H1 (cell line): Measurements from ENCODE around the gene SLC25A39. TPM values are rescaled to one million over a fixed set of nuclear protein-coding genes. Genes with fewer than 3 reads are reported as not detected.
A peak's percentile ranks its signal among the peaks of the same experiment; 100 is the strongest.

ENCODE experiments used
- CTCF ChIA-PET: fragments of 300-600 bp; sonication (Branson Sonifier 250); formaldehyde crosslinking; loops from one replicate; lab custom pipeline; 2021; ENCODE audit not compliant: partially characterized antibody; lab: Charles Lee
- POLR2A ChIA-PET: fragments of 300-600 bp; sonication (Branson Sonifier 250); formaldehyde crosslinking; loops from one replicate; lab custom pipeline; 2021; ENCODE audit warnings: inconsistent platforms; ENCODE audit not compliant: partially characterized antibody; lab: Charles Lee
- DNase-seq, 2 experiments: peaks; one replicate each; pipeline versions ENCODE4 v3.0.0 to v3.0.0-alpha.2; 2010 to 2022; ENCODE audit warnings: low spot score in 2 of 2, low read depth in 1 of 2, mixed read lengths in 1 of 2
- FAIRE-seq: peaks from 2 replicates; lab custom pipeline; 2011; peaks lifted over from hg19 to GRCh38; lab: Jason Lieb, UNC
- H2AFZ ChIP-seq: 2 replicates; pipeline ENCODE4 v1.8.1; 2012; ENCODE audit warnings: low read length, inconsistent platforms
- H2AK5ac ChIP-seq: 2 replicates; pipeline ENCODE4 v1.6.1; 2013; ENCODE audit warnings: low read depth, low read length
- H2BK120ac ChIP-seq: replicated peaks from 2 replicates; pipeline ENCODE3; 2013; ENCODE audit warnings: low read depth, low read length, inconsistent platforms
- H2BK12ac ChIP-seq: 2 replicates; pipeline ENCODE4 v1.6.1; 2013; ENCODE audit warnings: low read depth, low read length
- H2BK15ac ChIP-seq: 2 replicates; pipeline ENCODE4 v1.6.1; 2013; ENCODE audit warnings: low read length
- H2BK20ac ChIP-seq: 2 replicates; pipeline ENCODE4 v1.6.1; 2013; ENCODE audit warnings: low read length
- H2BK5ac ChIP-seq: 2 replicates; pipeline ENCODE4 v1.6.1; 2013; ENCODE audit warnings: low read depth, low read length
- H3K14ac ChIP-seq: 2 replicates; pipeline ENCODE4 v1.6.1; 2013; ENCODE audit warnings: inconsistent platforms; ENCODE audit not compliant: insufficient read length
- H3K18ac ChIP-seq: 2 replicates; pipeline ENCODE4 v1.6.1; 2013; ENCODE audit warnings: low read length; ENCODE audit errors: extremely low read depth
- H3K23ac ChIP-seq: 2 replicates; pipeline ENCODE4 v1.6.1; 2013; ENCODE audit warnings: inconsistent platforms; ENCODE audit not compliant: insufficient read length
- H3K23me2 ChIP-seq: 2 replicates; pipeline ENCODE4 v1.6.1; 2013; ENCODE audit warnings: low read depth, low read length
- H3K27ac ChIP-seq: 2 replicates; pipeline ENCODE4 v1.6.1; 2011; ENCODE audit warnings: low read depth, low read length, inconsistent platforms
- H3K27me3 ChIP-seq, 4 experiments: replicated peaks in 1 of 4; 1 replicate in 1 of 4; 2 replicates in 3 of 4; pipeline versions ENCODE4 v1.6.1 to v1.8.1; 2011 to 2013; ENCODE audit warnings: low read length in 3 of 4, mild to moderate bottlenecking in 3 of 4, inconsistent platforms in 2 of 4, mixed read lengths in 2 of 4, moderate library complexity in 1 of 4; ENCODE audit not compliant: control insufficient read depth in 3 of 4, insufficient read depth in 3 of 4; ENCODE audit errors: extremely low read depth in 1 of 4
- H3K36me3 ChIP-seq, 4 experiments: 2 replicates each; pipeline versions ENCODE4 v1.6.1 to v1.8.1; 2011 to 2013; ENCODE audit warnings: mild to moderate bottlenecking in 4 of 4, low read length in 3 of 4, moderate library complexity in 2 of 4, control low read depth in 1 of 4, inconsistent platforms in 1 of 4; ENCODE audit not compliant: insufficient read depth in 4 of 4, control insufficient read depth in 2 of 4
- H3K4ac ChIP-seq: replicated peaks from 2 replicates; pipeline ENCODE3; 2013; ENCODE audit warnings: low read length, low read depth, mixed read lengths, inconsistent platforms; ENCODE audit not compliant: insufficient read length
- H3K4me1 ChIP-seq, 4 experiments: replicated peaks in 1 of 4; 1 replicate in 1 of 4; 2 replicates in 3 of 4; pipeline versions ENCODE4 v1.6.1 to v1.8.1; 2011 to 2013; ENCODE audit warnings: low read length in 3 of 4, inconsistent platforms in 2 of 4, mixed read lengths in 1 of 4; ENCODE audit not compliant: insufficient read depth in 4 of 4, control insufficient read depth in 3 of 4
- H3K4me2 ChIP-seq, 2 experiments: 2 replicates each; pipeline versions ENCODE4 v1.6.1 to v1.8.1; 2011 to 2013; ENCODE audit warnings: low read depth in 2 of 2, low read length in 2 of 2, control low read depth in 1 of 2, inconsistent platforms in 1 of 2, mild to moderate bottlenecking in 1 of 2; ENCODE audit not compliant: insufficient read depth in 1 of 2
- H3K4me3 ChIP-seq, 4 experiments: fragments of 200-600, 300-600 bp in 1 of 4; sonication (generic), shearing (Covaris generic), sonication (Bioruptor Twin) in 1 of 4; 2 replicates each; pipeline versions ENCODE4 v1.5.1 to v1.8.1; 2011 to 2016; ENCODE audit warnings: low read length in 4 of 4, low read depth in 3 of 4, control low read depth in 2 of 4, inconsistent platforms in 2 of 4, mild to moderate bottlenecking in 2 of 4, mixed read lengths in 1 of 4, moderate library complexity in 1 of 4; ENCODE audit not compliant: insufficient read depth in 2 of 4; ENCODE audit errors: extremely low read depth in 1 of 4
- H3K56ac ChIP-seq: replicated peaks from 2 replicates; pipeline ENCODE3; 2013; ENCODE audit warnings: low read depth, mild to moderate bottlenecking, mixed read lengths, low read length, inconsistent platforms; ENCODE audit not compliant: insufficient read length
- H3K79me1 ChIP-seq: 2 replicates; pipeline ENCODE4 v1.6.1; 2013; ENCODE audit warnings: low read depth, low read length, control low read depth
- H3K79me2 ChIP-seq, 2 experiments: 2 replicates each; pipeline versions ENCODE4 v1.6.1 to v1.8.1; 2012 to 2013; ENCODE audit warnings: low read length in 2 of 2, mild to moderate bottlenecking in 2 of 2, inconsistent platforms in 1 of 2; ENCODE audit not compliant: insufficient read depth in 2 of 2, control insufficient read depth in 1 of 2
- H3K9ac ChIP-seq, 4 experiments: replicated peaks in 1 of 4; 1 replicate in 1 of 4; 2 replicates in 3 of 4; pipeline versions ENCODE4 v1.6.1 to v1.8.1; 2011 to 2013; ENCODE audit warnings: low read depth in 3 of 4, low read length in 3 of 4, control low read depth in 2 of 4, mild to moderate bottlenecking in 2 of 4, moderate library complexity in 2 of 4, inconsistent platforms in 1 of 4; ENCODE audit errors: extremely low read depth in 1 of 4
- H3K9me3 ChIP-seq, 2 experiments: 2 replicates each; pipeline versions ENCODE4 v1.6.1 to v1.8.1; 2012 to 2013; ENCODE audit warnings: mild to moderate bottlenecking in 2 of 2, moderate library complexity in 2 of 2, control low read depth in 1 of 2, inconsistent platforms in 1 of 2, low read depth in 1 of 2, low read length in 1 of 2, mixed read lengths in 1 of 2; ENCODE audit not compliant: insufficient read depth in 2 of 2
- H4K20me1 ChIP-seq, 2 experiments: replicated peaks in 1 of 2; 2 replicates each; pipeline versions ENCODE3 to v1.8.1; 2011 to 2013; ENCODE audit warnings: inconsistent platforms in 2 of 2, low read length in 2 of 2, mild to moderate bottlenecking in 1 of 2; ENCODE audit not compliant: insufficient read depth in 2 of 2, control insufficient read depth in 1 of 2
- H4K5ac ChIP-seq: 2 replicates; pipeline ENCODE4 v1.6.1; 2013; ENCODE audit warnings: low read length, low read depth, mixed read lengths, inconsistent platforms; ENCODE audit not compliant: insufficient read length
- H4K8ac ChIP-seq: 2 replicates; pipeline ENCODE4 v1.8.0; 2013; ENCODE audit warnings: mild to moderate bottlenecking, moderate library complexity, low read length, inconsistent platforms; ENCODE audit not compliant: insufficient read depth; ENCODE audit errors: extremely low read depth
- H4K91ac ChIP-seq: replicated peaks from 2 replicates; pipeline ENCODE3; 2013; ENCODE audit warnings: low read length, mixed read lengths, inconsistent platforms; ENCODE audit not compliant: insufficient read length
- BACH1 ChIP-seq: IDR thresholded peaks from 2 replicates; pipeline ENCODE4 v1.6.1; 2012; ENCODE audit warnings: low read length, improper control_type of control experiment
- CEBPB ChIP-seq: IDR thresholded peaks from 2 replicates; pipeline ENCODE4 v1.6.1; 2012; ENCODE audit warnings: low read depth, low read length
- CREB1 ChIP-seq: IDR thresholded peaks from 2 replicates; pipeline ENCODE4 v1.6.1; 2012; ENCODE audit warnings: inconsistent platforms
- CTBP2 ChIP-seq: IDR thresholded peaks from 2 replicates; pipeline ENCODE4 v1.7.0; 2011; ENCODE audit warnings: borderline replicate concordance, mild to moderate bottlenecking, moderate library complexity, mixed read lengths, low read length; ENCODE audit not compliant: insufficient read depth, insufficient read length
- CTCF ChIP-seq, 3 experiments: IDR thresholded peaks; 1 replicate in 2 of 3; 2 replicates in 1 of 3; pipeline versions ENCODE4 v1.5.1 to v1.6.1; 2011; ENCODE audit warnings: low read length in 3 of 3, mild to moderate bottlenecking in 3 of 3, inconsistent platforms in 2 of 3, low read depth in 1 of 3, moderate library complexity in 1 of 3; ENCODE audit not compliant: insufficient read depth in 1 of 3; ENCODE audit errors: control extremely low read depth in 1 of 3
- EGR1 ChIP-seq: IDR thresholded peaks from 2 replicates; pipeline ENCODE4 v1.6.1; 2011; ENCODE audit warnings: low read depth, low read length, borderline replicate concordance
- NANOG ChIP-seq: IDR thresholded peaks from 2 replicates; pipeline ENCODE4 v1.6.1; 2011; ENCODE audit warnings: low read length, low read depth, mild to moderate bottlenecking, inconsistent platforms; ENCODE audit not compliant: insufficient read depth, poor library complexity, severe bottlenecking
- POLR2AphosphoS5 ChIP-seq: IDR thresholded peaks from 2 replicates; pipeline ENCODE4 v1.6.1; 2011; ENCODE audit warnings: low read depth, low read length
- RNF2 ChIP-seq: fragments of 200-900, 300-1000 bp; sonication (generic); IDR thresholded peaks from 2 replicates; pipeline ENCODE4 v1.7.1; 2016; ENCODE audit warnings: borderline replicate concordance, low read depth, mild to moderate bottlenecking, antibody characterized with exemption, low read length; ENCODE audit not compliant: poor library complexity, severe bottlenecking; ENCODE audit errors: missing control alignments
- TEAD4 ChIP-seq: IDR thresholded peaks from 2 replicates; pipeline ENCODE4 v1.6.1; 2012; ENCODE audit warnings: low read depth, low read length, inconsistent platforms, mixed read lengths
- WGBS, 2 experiments: shearing (Covaris generic) in 1 of 2; methylation state at CpG; one replicate each; pipeline versions ENCODE4 v1.1.6 to v1.1.7; 2013 to 2015; ENCODE audit warnings: low lambda C conversion rate in 2 of 2, mixed read lengths in 2 of 2, inconsistent platforms in 1 of 2, low coverage in 1 of 2, missing lambda C conversion rate in 1 of 2; ENCODE audit not compliant: insufficient replicate concordance in 2 of 2, insufficient coverage in 1 of 2, insufficient read length in 1 of 2; ENCODE audit errors: extremely low coverage in 1 of 2, missing lambda C conversion rate in 1 of 2; 5-methylcytosine and 5-hydroxymethylcytosine counted together
- polyA plus RNA-seq, 7 experiments: library from polyadenylated mRNA; depleted of rRNA in 3 of 7; stranded (reverse) in 5 of 7; unstranded in 2 of 7; fragments of >200 nt in 5 of 7; fragments of 200-250 nt in 2 of 7; gene quantifications; 1 replicate in 5 of 7; 2 replicates in 1 of 7; 4 replicates in 1 of 7; pipeline versions ENCODE4 v1.2.1 to v1.2.3, GENCODE V29; 2011 to 2013; ENCODE audit warnings: missing spikeins in 2 of 7, mixed read lengths in 2 of 7
- total RNA-seq: library from RNA; stranded (reverse); fragmentation: NEBNext Ultra II Directional; extraction: Animal tissue kit (Norgen Biotek cat#: 25700); gene quantifications from 2 replicates; pipeline ENCODE4 v1.2.1, GENCODE V29; 2021

Gene SLC25A39
- total and polyA plus RNA-seq, 2 of the 8 experiments (the other 6 are each of a cell fraction or from before 2014, with no cell fraction given) = 200 to 291 TPM

- Histone ChIP-seq H2BK20ac (no peak within 1 kb of the TSS), H4K8ac (no peak within 1 kb of the TSS; the same call in 1 of the 2 replicates), H2BK120ac (peak within 1 kb of the TSS; percentile 34), H3K4me1 (peaks cover 7 to 38% (median 26%) of the 10 kb centered on the region in 4 experiments), H4K5ac (peak within 1 kb of the TSS; percentile 64), H2AK5ac (no peak within 1 kb of the TSS), H3K27me3 (no peaks in the 10 kb centered on the region; a peak in 2 of 7 replicates), H2BK5ac (peak within 1 kb of the TSS; percentile 91), H3K23ac (no peak within 1 kb of the TSS), H3K23me2 (peaks cover 6% of the 10 kb centered on the region), H2AFZ (no peak within 1 kb of the TSS), H3K27ac (no peak within 1 kb of the TSS), H3K36me3 (no peaks in the 10 kb centered on the region), H3K56ac (no peak within 1 kb of the TSS), H3K14ac (no peak within 1 kb of the TSS), H3K4me3 (peak within 1 kb of the TSS; percentile 43 to 67 (median 54)), H2BK15ac (0 out of 2 replicates have a peak within 1 kb of the TSS, but pooled peaks have one; percentile 88), H3K9me3 (no peaks in the 10 kb centered on the region), H2BK12ac (peak within 1 kb of the TSS; percentile 80; the same call in 1 of the 2 replicates), H4K91ac (no peak within 1 kb of the TSS), H3K4me2 (peak within 1 kb of the TSS; percentile 90 to 93), H4K20me1 (peaks cover 0 to 6% of the 10 kb centered on the region in 2 experiments), H3K4ac (no peak within 1 kb of the TSS), H3K9ac (peak within 1 kb of the TSS in 2 of 4 experiments; percentile 13 to 16; a peak in 2 of 7 replicates), H3K18ac (peak within 1 kb of the TSS; percentile 78), H3K79me2 (no peaks in the 10 kb centered on the region), H3K79me1 (no peaks in the 10 kb centered on the region)
- 1% methylated on average over 13 of the region's 39 CpGs; no CpG with 5 or more reads in 1 of the 2 experiments for WGBS, 2 experiments
- CTCF ChIA-PET = interaction anchor here (0.6 to 3.7 kb wide), 8 partner anchors 11 to 1646 kb away, joined by 3 to 24 read pairs (median 4); partner anchors contain the start of gene UBTF
- FAIRE-seq = no peak
- POLR2A ChIA-PET = interaction anchor here (0.5 to 4.0 kb wide), 9 partner anchors 12 to 745 kb away, joined by 3 to 61 read pairs (median 4); partner anchors contain the start of genes HDAC5, SLC25A39 and UBTF
- peak in 1 of 2 experiments; percentile 99 for DNase-seq
- TF ChIP-seq NANOG (no peak), CTBP2 (no peak), POLR2AphosphoS5 (peak; percentile 41; the same call in 1 of the 2 replicates), EGR1 (peak; percentile 84; the same call in 1 of the 2 replicates), CEBPB (no peak), BACH1 (no peak), CREB1 (peak; percentile 93), CTCF (IDR thresholded peaks at IDR 0.05; ENCODE audit: control extremely low read depth in 1 of 3, insufficient read depth in 1 of 3, low read depth in 1 of 3, low read length in 3 of 3) (no peak), TEAD4 (no peak), RNF2 (no peak)
Measured at GRCh38 chr17:44308320-44308818, 16.3 kb downstream of the SLC25A39 start, which contains the start of gene RUNDC3A. TSS of gene RUNDC3A (plus strand) at chr17:44308601. CDS start at chr17:44308833, 232 bp downstream.
